Stomach (tissue), 9 donors: ENCODE data around the gene FES. TPM values are rescaled to one million over a fixed set of nuclear protein-coding genes. Genes with fewer than 3 reads are reported as not detected.
A peak's percentile ranks its signal among the peaks of the same experiment; 100 is the strongest.

Source experiments
- DNase-seq, 2 donors: peaks; one replicate each; pipeline versions ENCODE4 v3.0.0 to v3.0.0-alpha.2; 2013 to 2019
- H3K27ac ChIP-seq, 5 donors: fragments of 200-600 bp in 4 of 5; sonication (generic) in 4 of 5; one replicate each; pipeline ENCODE4 v1.5.1; 2013 to 2019; ENCODE audit warnings: mild to moderate bottlenecking in 1 of 5, moderate library complexity in 1 of 5
- H3K27me3 ChIP-seq, 3 donors: fragments of 200-600 bp; sonication (generic); one replicate each; pipeline ENCODE4 v1.5.1; 2017 to 2019; ENCODE audit warnings: mixed run types in 1 of 3
- H3K36me3 ChIP-seq, 4 donors: fragments of 200-600 bp; sonication (generic); 1 replicate in 3 of 4; 2 replicates in 1 of 4; pipeline ENCODE4 v1.5.1; 2016 to 2019
- H3K4me1 ChIP-seq, 4 donors: fragments of 200-600 bp; sonication (generic); one replicate each; pipeline ENCODE4 v1.5.1; 2016 to 2019
- H3K4me3 ChIP-seq, 4 donors: fragments of 200-600 bp; sonication (generic) in 3 of 4; one replicate each; pipeline ENCODE4 v1.5.1; 2016 to 2019; ENCODE audit warnings: mild to moderate bottlenecking in 1 of 4
- H3K9me3 ChIP-seq, 4 donors: fragments of 200-600 bp; sonication (generic); one replicate each; pipeline ENCODE4 v1.5.1; 2016 to 2019
- CTCF ChIP-seq, 7 experiments: fragments of 450-650 bp in 4 of 7; fragments of 200-600 bp in 3 of 7; sonication (generic) in 3 of 7; IDR thresholded peaks; one replicate each; pipeline ENCODE4 v1.5.1; 2016 to 2019; ENCODE audit warnings: antibody characterized with exemption in 7 of 7, control low read depth in 2 of 7, mild to moderate bottlenecking in 1 of 7
- EP300 ChIP-seq: sonication (generic); formaldehyde crosslinking; IDR thresholded peaks from one replicate; pipeline ENCODE4 v1.6.1; 2017; ENCODE audit warnings: antibody characterized with exemption
- POLR2A ChIP-seq, 4 donors: fragments of 450-650 bp; IDR thresholded peaks; one replicate each; pipeline ENCODE4 v1.6.1; 2016; ENCODE audit warnings: antibody characterized with exemption in 4 of 4, control low read depth in 2 of 4, mild to moderate bottlenecking in 1 of 4, moderate library complexity in 1 of 4
- POLR2AphosphoS5 ChIP-seq, 3 donors: sonication (generic); formaldehyde crosslinking; IDR thresholded peaks; one replicate each; pipeline ENCODE4 v1.6.1; 2016; ENCODE audit warnings: antibody characterized with exemption in 3 of 3
- WGBS, 5 donors: extraction: QIAGEN DNeasy Blood & Tissue Kit in 3 of 5; methylation state at CpG; one replicate each; pipeline versions ENCODE4 v1.1.5 to v1.1.7; 2013 to 2018; 5-methylcytosine and 5-hydroxymethylcytosine counted together
- intact Hi-C: fragments of 100-400 bp; cut with DNase I; formaldehyde crosslinking; loops from one replicate; pipeline ENCODE4 v1.15.1; 2023; ENCODE audit warnings: low total_unique reads
- polyA plus RNA-seq, 3 donors: library from polyadenylated mRNA; stranded (reverse); fragments of 200-250 nt; gene quantifications; one replicate each; pipeline ENCODE4 v1.2.3, GENCODE V29; 2013
- total RNA-seq, 5 donors: library from RNA; depleted of rRNA; stranded (reverse); fragments of >200 nt; gene quantifications; one replicate each; pipeline versions ENCODE4 v1.1.0 to v1.2.3, GENCODE V29; 2014 to 2016
- donor health status: healthy with polysubstance abuse.
- donor health status: Bipolar disorder and iron deficiency.
- donor health status: healthy.

FES gene
- total and polyA plus RNA-seq, 8 donors, result 8.0 to 49.1 (median 19.2) TPM

- intact Hi-C loops, result no loop called here
Observed at GRCh38 chr15:90936823-90937222, 52.5 kb downstream of the FES start.

GRCh38 chr15:90938261-90938660, 54.0 kb downstream of the FES start:
- 90 to 92% (median 92%) methylated on average over 5 of the region's 5 CpGs for WGBS, 5 donors
- H3K4me3 ChIP-seq, result no peak overlapping the region
- H3K36me3 ChIP-seq, result peaks cover 48 to 67% (median 63%) of the 10 kb centered on the region in 4 donors
- no peaks in the 10 kb centered on the region for H3K9me3 ChIP-seq
- H3K27ac ChIP-seq, result no peak overlapping the region
- H3K4me1 ChIP-seq, result peaks cover 22 to 35% (median 32%) of the 10 kb centered on the region in 4 donors
- no peak for TF ChIP-seq EP300
- TF ChIP-seq POLR2AphosphoS5 (IDR thresholded peaks at IDR 0.05), result no peak
- TF ChIP-seq CTCF (IDR thresholded peaks at IDR 0.05), result no peak
- TF ChIP-seq POLR2A (IDR thresholded peaks at IDR 0.05), result no peak
- no peaks in the 10 kb centered on the region for H3K27me3 ChIP-seq
- intact Hi-C loops, result no loop called here
- no peak for DNase-seq

More at GRCh38 chr15:90936823-90937222, 52.5 kb downstream of the FES start:
- no peaks in the 10 kb centered on the region for H3K9me3 ChIP-seq
- no peaks in the 10 kb centered on the region for H3K27me3 ChIP-seq
- H3K4me1 ChIP-seq, result peaks cover 25 to 46% (median 41%) of the 10 kb centered on the region in 4 donors
- no peak overlapping the region for H3K27ac ChIP-seq
- TF ChIP-seq POLR2AphosphoS5 (IDR thresholded peaks at IDR 0.05) (no peak), POLR2A (IDR thresholded peaks at IDR 0.05) (no peak), EP300 (no peak), CTCF (IDR thresholded peaks at IDR 0.05) (no peak)
- H3K36me3 ChIP-seq, result peaks cover 33 to 52% (median 48%) of the 10 kb centered on the region in 4 donors
- peak overlapping the region in 1 of 4 donors; percentile 75 for H3K4me3 ChIP-seq
- WGBS, 5 donors, result 60 to 71% (median 65%) methylated on average over 1 of the region's 1 CpG
- DNase-seq, result no peak

GRCh38 chr15:90939756-90940155, 55.5 kb downstream of the FES start:
- TF ChIP-seq POLR2AphosphoS5 (IDR thresholded peaks at IDR 0.05), result no peak
- no peak for TF ChIP-seq CTCF (IDR thresholded peaks at IDR 0.05)
- TF ChIP-seq POLR2A (IDR thresholded peaks at IDR 0.05), result no peak
- no peak for TF ChIP-seq EP300
- no peaks in the 10 kb centered on the region for H3K9me3 ChIP-seq
- no peak overlapping the region for H3K27ac ChIP-seq
- H3K4me1 ChIP-seq, result peaks cover 18 to 23% (median 21%) of the 10 kb centered on the region in 4 donors
- DNase-seq, result no peak
- H3K36me3 ChIP-seq, result peaks cover 63 to 82% (median 78%) of the 10 kb centered on the region in 4 donors
- no peaks in the 10 kb centered on the region for H3K27me3 ChIP-seq
- H3K4me3 ChIP-seq, result no peak overlapping the region
- intact Hi-C loops, result no loop called here
- 75 to 100% (median 92%) methylated on average over 6 to 7 of the region's 7 CpGs for WGBS, 5 donors

GRCh38 chr15:90941038-90941437, 56.7 kb downstream of the FES start:
- TF ChIP-seq POLR2A (IDR thresholded peaks at IDR 0.05), result no peak
- TF ChIP-seq POLR2AphosphoS5 (IDR thresholded peaks at IDR 0.05), result no peak
- TF ChIP-seq CTCF (IDR thresholded peaks at IDR 0.05), result no peak
- TF ChIP-seq EP300, result no peak
- no peaks in the 10 kb centered on the region for H3K27me3 ChIP-seq
- intact Hi-C loops, result no loop called here
- no peak overlapping the region for H3K27ac ChIP-seq
- peaks cover 72 to 94% (median 90%) of the 10 kb centered on the region in 4 donors for H3K36me3 ChIP-seq
- H3K4me3 ChIP-seq, result no peak overlapping the region
- no peaks in the 10 kb centered on the region for H3K9me3 ChIP-seq
- WGBS, 5 donors, result 95 to 98% (median 97%) methylated on average over 4 of the region's 4 CpGs
- no peak for DNase-seq
- H3K4me1 ChIP-seq, result peaks cover 10 to 15% (median 11%) of the 10 kb centered on the region in 4 donors
